ENCODE results near the gene NDUFS7.

The NDUFS7 gene

DNA sequence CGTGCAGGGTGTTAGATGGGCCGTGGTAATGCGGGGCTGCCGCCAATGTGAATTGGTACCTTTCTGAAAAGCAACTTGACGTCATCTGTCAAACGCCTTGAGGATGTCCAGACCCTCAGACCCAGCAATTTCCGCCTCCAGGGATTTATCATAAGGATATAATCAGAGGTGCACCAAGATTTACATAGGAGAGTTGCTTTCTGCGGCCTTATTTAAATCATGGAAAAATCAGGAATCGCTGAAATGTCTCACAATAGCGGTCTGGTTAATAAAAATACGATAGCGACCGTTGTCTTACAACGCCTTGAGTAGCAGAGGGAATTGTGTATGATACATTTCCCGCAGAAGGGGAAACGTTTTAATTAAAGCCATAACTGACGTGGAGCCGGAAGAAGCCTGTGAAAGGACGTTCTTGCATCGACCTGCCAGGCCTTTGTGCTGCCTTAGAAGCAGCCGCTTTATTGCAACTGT lies 32.3 kb upstream of the NDUFS7 start:
- Histone ChIP-seq H3K9me3 (ENCODE audit: insufficient read depth, low read length) (no peaks in the 10 kb centered on the region), H3K36me3 (ENCODE audit: insufficient read depth, insufficient read length, low read length) (peaks cover 5% of the 10 kb centered on the region), H3K9ac (ENCODE audit: insufficient read length, low read depth) (no peak overlapping the region), H3K4me3 (ENCODE audit: insufficient read length, low read depth) (no peak overlapping the region), H3K4me1 (ENCODE audit: insufficient read depth, insufficient read length) (peaks cover 8% of the 10 kb centered on the region), H3K27me3 (ENCODE audit: insufficient read depth, insufficient read length) (peaks cover 2% of the 10 kb centered on the region)
- DNase-seq (ENCODE audit: low read depth, low spot score), result no peak
- TF ChIP-seq YY1 (IDR thresholded peaks at IDR 0.05; ENCODE audit: insufficient read depth, insufficient read length), result no peak
- no peak for TF ChIP-seq ZNF274 (IDR thresholded peaks at IDR 0.05; ENCODE audit: low read depth, low read length)
- TF ChIP-seq SUZ12 (IDR thresholded peaks at IDR 0.05; ENCODE audit: extremely low read depth, insufficient read depth, insufficient read length), result no peak

- no peak for DNase-seq (ENCODE audit: low read depth, low spot score)
- Histone ChIP-seq H3K27me3 (ENCODE audit: insufficient read depth, insufficient read length) (peaks cover 2% of the 10 kb centered on the region), H3K4me1 (ENCODE audit: insufficient read depth, insufficient read length) (peaks cover 10% of the 10 kb centered on the region), H3K9ac (ENCODE audit: insufficient read length, low read depth) (no peak overlapping the region), H3K4me3 (ENCODE audit: insufficient read length, low read depth) (no peak overlapping the region), H3K9me3 (ENCODE audit: insufficient read depth, low read length) (no peaks in the 10 kb centered on the region), H3K36me3 (ENCODE audit: insufficient read depth, insufficient read length, low read length) (peaks cover 14% of the 10 kb centered on the region)
- TF ChIP-seq SUZ12 (IDR thresholded peaks at IDR 0.05; ENCODE audit: extremely low read depth, insufficient read depth, insufficient read length) (no peak), ZNF274 (IDR thresholded peaks at IDR 0.05; ENCODE audit: low read depth, low read length) (no peak), YY1 (IDR thresholded peaks at IDR 0.05; ENCODE audit: insufficient read depth, insufficient read length) (no peak)
Measured at GRCh38 chr19:1353144-1353543, 30.6 kb upstream of the NDUFS7 start.

GRCh38 chr19:1354970-1355567 lies 28.6 kb upstream of the NDUFS7 start:
- Histone ChIP-seq H3K9me3 (ENCODE audit: insufficient read depth, low read length) (no peaks in the 10 kb centered on the region), H3K4me3 (ENCODE audit: insufficient read length, low read depth) (peak overlapping the region; percentile 69), H3K27me3 (ENCODE audit: insufficient read depth, insufficient read length) (peaks cover 2% of the 10 kb centered on the region), H3K4me1 (ENCODE audit: insufficient read depth, insufficient read length) (peaks cover 18% of the 10 kb centered on the region), H3K36me3 (ENCODE audit: insufficient read depth, insufficient read length, low read length) (peaks cover 33% of the 10 kb centered on the region), H3K9ac (ENCODE audit: insufficient read length, low read depth) (peak overlapping the region; percentile 91)
- TF ChIP-seq YY1 (IDR thresholded peaks at IDR 0.05; ENCODE audit: insufficient read depth, insufficient read length), result no peak
- TF ChIP-seq SUZ12 (IDR thresholded peaks at IDR 0.05; ENCODE audit: extremely low read depth, insufficient read depth, insufficient read length), result no peak
- no peak for TF ChIP-seq ZNF274 (IDR thresholded peaks at IDR 0.05; ENCODE audit: low read depth, low read length)
- DNase-seq (ENCODE audit: low read depth, low spot score), result no peak

- Histone ChIP-seq H3K27me3 (ENCODE audit: insufficient read depth, insufficient read length) (peaks cover 2% of the 10 kb centered on the region), H3K9me3 (ENCODE audit: insufficient read depth, low read length) (no peaks in the 10 kb centered on the region), H3K36me3 (ENCODE audit: insufficient read depth, insufficient read length, low read length) (peaks cover 41% of the 10 kb centered on the region), H3K4me3 (ENCODE audit: insufficient read length, low read depth) (peak overlapping the region; percentile 69), H3K4me1 (ENCODE audit: insufficient read depth, insufficient read length) (peaks cover 23% of the 10 kb centered on the region), H3K9ac (ENCODE audit: insufficient read length, low read depth) (peak overlapping the region; percentile 91)
- TF ChIP-seq SUZ12 (IDR thresholded peaks at IDR 0.05; ENCODE audit: extremely low read depth, insufficient read depth, insufficient read length) (no peak), ZNF274 (IDR thresholded peaks at IDR 0.05; ENCODE audit: low read depth, low read length) (no peak), YY1 (IDR thresholded peaks at IDR 0.05; ENCODE audit: insufficient read depth, insufficient read length) (no peak)
- DNase-seq (ENCODE audit: low read depth, low spot score), result no peak
Measured at GRCh38 chr19:1355568-1356507, 27.9 kb upstream of the NDUFS7 start.

- H3K4me1 ChIP-seq (ENCODE audit: insufficient read depth, insufficient read length), result peaks cover 24% of the 10 kb centered on the region
Measured at GRCh38 chr19:1356508-1356865, 27.2 kb upstream of the NDUFS7 start.

GRCh38 chr19:1357531-1358109 lies 26.1 kb upstream of the NDUFS7 start:
- H3K4me1 ChIP-seq (ENCODE audit: insufficient read depth, insufficient read length), result peaks cover 24% of the 10 kb centered on the region

More at GRCh38 chr19:1356508-1356865, 27.2 kb upstream of the NDUFS7 start:
- no peak overlapping the region for H3K9ac ChIP-seq (ENCODE audit: insufficient read length, low read depth)
- DNase-seq (ENCODE audit: low read depth, low spot score), result no peak
- no peak overlapping the region for H3K4me3 ChIP-seq (ENCODE audit: insufficient read length, low read depth)
- no peaks in the 10 kb centered on the region for H3K9me3 ChIP-seq (ENCODE audit: insufficient read depth, low read length)
- TF ChIP-seq YY1 (IDR thresholded peaks at IDR 0.05; ENCODE audit: insufficient read depth, insufficient read length) (no peak), SUZ12 (IDR thresholded peaks at IDR 0.05; ENCODE audit: extremely low read depth, insufficient read depth, insufficient read length) (no peak)
- H3K27me3 ChIP-seq (ENCODE audit: insufficient read depth, insufficient read length), result peaks cover 2% of the 10 kb centered on the region
- H3K36me3 ChIP-seq (ENCODE audit: insufficient read depth, insufficient read length, low read length), result peaks cover 47% of the 10 kb centered on the region

More at GRCh38 chr19:1357531-1358109, 26.1 kb upstream of the NDUFS7 start:
- H3K9me3 ChIP-seq (ENCODE audit: insufficient read depth, low read length), result no peaks in the 10 kb centered on the region
- DNase-seq (ENCODE audit: low read depth, low spot score), result peak; percentile 67
- H3K27me3 ChIP-seq (ENCODE audit: insufficient read depth, insufficient read length), result peaks cover 2% of the 10 kb centered on the region
- peak overlapping the region; percentile 61 for H3K9ac ChIP-seq (ENCODE audit: insufficient read length, low read depth)
- TF ChIP-seq SUZ12 (IDR thresholded peaks at IDR 0.05; ENCODE audit: extremely low read depth, insufficient read depth, insufficient read length) (no peak), YY1 (IDR thresholded peaks at IDR 0.05; ENCODE audit: insufficient read depth, insufficient read length) (no peak), ZNF274 (IDR thresholded peaks at IDR 0.05; ENCODE audit: low read depth, low read length) (no peak)
- peaks cover 58% of the 10 kb centered on the region for H3K36me3 ChIP-seq (ENCODE audit: insufficient read depth, insufficient read length, low read length)
- no peak overlapping the region for H3K4me3 ChIP-seq (ENCODE audit: insufficient read length, low read depth)

All from NT2/D1 (cell line).